Left lung (tissue), 10 donors: ENCODE measurements around the gene HOXD10. TPM values are rescaled to one million over a fixed set of nuclear protein-coding genes. Genes with fewer than 3 reads are reported as not detected.

ENCODE experiments used
- ATAC-seq: fragments of 200-7000 bp; cut with Tn5 transposase; one replicate; pipeline ENCODE4 v1.9.1; 2020; ENCODE audit warnings: moderate library complexity
- DNase-seq, 4 donors: peaks; one replicate each; pipeline ENCODE4 v3.0.0-alpha.2; 2013 to 2020
- H3K27ac ChIP-seq, 2 donors: fragments of 200-600 bp; sonication (generic) in 1 of 2; one replicate each; pipeline versions ENCODE4 v1.5.0 to v1.8.0; 2020 to 2021
- H3K27me3 ChIP-seq, 2 donors: fragments of 200-600 bp; sonication (generic) in 1 of 2; one replicate each; pipeline versions ENCODE4 v1.5.0 to v1.8.0; 2020 to 2021
- H3K36me3 ChIP-seq, 2 donors: fragments of 200-600 bp; sonication (generic) in 1 of 2; one replicate each; pipeline versions ENCODE4 v1.5.0 to v1.8.0; 2020 to 2021
- H3K4me1 ChIP-seq, 2 donors: fragments of 200-600 bp; one replicate each; pipeline ENCODE4 v1.8.0; 2021
- H3K4me3 ChIP-seq, 2 donors: fragments of 200-600 bp; sonication (generic) in 1 of 2; one replicate each; pipeline versions ENCODE4 v1.5.0 to v1.8.0; 2020 to 2021; ENCODE audit warnings: mild to moderate bottlenecking in 1 of 2
- H3K9me3 ChIP-seq, 2 donors: fragments of 200-600 bp; sonication (generic) in 1 of 2; one replicate each; pipeline versions ENCODE4 v1.5.0 to v1.8.0; 2020 to 2021
- CTCF ChIP-seq, 2 donors: fragments of 200-600 bp; sonication (generic) in 1 of 2; IDR thresholded peaks; one replicate each; pipeline versions ENCODE4 v1.5.0 to v1.8.0; 2021; ENCODE audit warnings: antibody characterized with exemption in 2 of 2
- intact Hi-C, 2 donors: fragments of 100-400 bp; cut with DNase I; formaldehyde crosslinking; loops; one replicate each; pipeline versions ENCODE4 v1.11.2 to v1.14.2; 2022
- polyA plus RNA-seq, 6 donors: library from polyadenylated mRNA; unstranded; fragments of 120-200 nt; gene quantifications; one replicate each; pipeline ENCODE4 v1.2.1, GENCODE V29; 2013; ENCODE audit not compliant: insufficient read length in 6 of 6
- total RNA-seq, 2 donors: library from RNA; stranded (reverse); fragmentation: NEBNext Ultra II Directional; extraction: Animal tissue kit (Norgen Biotek cat#: 25700); gene quantifications; one replicate each; pipeline ENCODE4 v1.2.1, GENCODE V29; 2021
- donor health status: DM: no; HTN: yes; CAD: no.
- donor health status: DM: no; HTN: no; CAD: no.

Gene HOXD10
- total and polyA plus RNA-seq, 8 donors = 0.31 to 1.5 (median 0.44) TPM; not detected in 2

GRCh38 chr2:176085861-176086771 is 30.5 kb upstream of the HOXD10 start:
- H3K27ac ChIP-seq = no peak overlapping the region
- DNase-seq (peak in 2 of 4 donors; percentile 59 to 64), ATAC-seq (peak; percentile 24)
- TF ChIP-seq CTCF (IDR thresholded peaks at IDR 0.05) = no peak
- no peaks in the 10 kb centered on the region for H3K36me3 ChIP-seq
- intact Hi-C loops = loop anchor here in 1 of 2 donors (10.0 kb wide), 1 partner anchor 721 kb away; no protein-coding TSS in a partner anchor
- H3K27me3 ChIP-seq = peaks cover 99 to 100% of the 10 kb centered on the region in 2 donors
- peaks cover 0 to 23% of the 10 kb centered on the region in 2 donors for H3K4me1 ChIP-seq
- H3K4me3 ChIP-seq = no peak overlapping the region
- no peaks in the 10 kb centered on the region for H3K9me3 ChIP-seq

- H3K9me3 ChIP-seq = no peaks in the 10 kb centered on the region
- TF ChIP-seq CTCF (IDR thresholded peaks at IDR 0.05) = no peak
- DNase-seq (no peak), ATAC-seq (no peak)
- H3K27ac ChIP-seq = no peak overlapping the region
- no peak overlapping the region for H3K4me3 ChIP-seq
- peaks cover 0 to 20% of the 10 kb centered on the region in 2 donors for H3K4me1 ChIP-seq
- no peaks in the 10 kb centered on the region for H3K36me3 ChIP-seq
- intact Hi-C loops = loop anchor here in 1 of 2 donors (10.0 kb wide), 1 partner anchor 723 kb away; no protein-coding TSS in a partner anchor
- H3K27me3 ChIP-seq = peaks cover 99 to 100% of the 10 kb centered on the region in 2 donors
These were observed 29.1 kb upstream of the HOXD10 start for GRCh38 chr2:176087330-176088047.

GRCh38 chr2:176088048-176088936 is 28.3 kb upstream of the HOXD10 start:
- peak; percentile 88 for ATAC-seq
- intact Hi-C loops = loop anchor here in 1 of 2 donors (10.0 kb wide), 1 partner anchor 723 kb away; no protein-coding TSS in a partner anchor
- Histone ChIP-seq H3K27me3 (peaks cover 99 to 100% of the 10 kb centered on the region in 2 donors), H3K4me3 (no peak overlapping the region), H3K4me1 (peaks cover 0 to 28% of the 10 kb centered on the region in 2 donors), H3K36me3 (no peaks in the 10 kb centered on the region), H3K9me3 (no peaks in the 10 kb centered on the region), H3K27ac (no peak overlapping the region)
- peak in 2 of 4 donors; percentile 72 to 85 for DNase-seq
- TF ChIP-seq CTCF (IDR thresholded peaks at IDR 0.05) = peak; percentile 54 to 73

- Histone ChIP-seq H3K27ac (no peak overlapping the region), H3K27me3 (peaks cover 99 to 100% of the 10 kb centered on the region in 2 donors), H3K36me3 (no peaks in the 10 kb centered on the region), H3K4me3 (no peak overlapping the region), H3K4me1 (peaks cover 0 to 31% of the 10 kb centered on the region in 2 donors), H3K9me3 (no peaks in the 10 kb centered on the region)
- DNase-seq (no peak), ATAC-seq (no peak)
- no peak for TF ChIP-seq CTCF (IDR thresholded peaks at IDR 0.05)
- intact Hi-C loops = loop anchor here in 1 of 2 donors (10.0 kb wide), 1 partner anchor 724 kb away; no protein-coding TSS in a partner anchor
These were observed 27.4 kb upstream of the HOXD10 start for GRCh38 chr2:176088937-176089842.
